ENCODE measurements around the gene RENBP.

Gene RENBP

GRCh38 chrX:153909024-153909979 lies 35.1 kb downstream of the RENBP start (continued):
- no peak for TF ChIP-seq ZNF555 (tag by site-specific recombination; conservative IDR thresholded peaks at IDR 0.05)
- TF ChIP-seq ZNF514 (tag by site-specific recombination; IDR thresholded peaks at IDR 0.05) = no peak

- ChIA-PET POLR2A (interaction anchor here (0.8 to 0.9 kb wide), 2 partner anchors 10 to 20 kb away, joined by 3 to 6 read pairs; no protein-coding TSS in a partner anchor), CTCF (interaction anchor here (9.6 kb wide), 1 partner anchor 15 kb away, joined by 72 read pairs; no protein-coding TSS in a partner anchor)
- Histone ChIP-seq H3K9me3 (ENCODE audit: control insufficient read depth, insufficient read depth, low read depth, low read length) (no peaks in the 10 kb centered on the region), H3K4me1 (ENCODE audit: control insufficient read depth, insufficient read depth, low read length) (no peaks in the 10 kb centered on the region), H3K4me3 (ENCODE audit: low read depth, low read length) (no peak overlapping the region), H3K27ac (ENCODE audit: extremely low read depth, low read depth, low read length) (no peak overlapping the region), H3K36me3 (ENCODE audit: control insufficient read depth in 2 of 2, insufficient read depth in 1 of 2, low read length in 2 of 2) (no peaks in the 10 kb centered on the region)
- TF ChIP-seq ZNF580 (tag by site-specific recombination; IDR thresholded peaks at IDR 0.05) (no peak), GLI2 (tag by site-specific recombination; IDR thresholded peaks at IDR 0.05; ENCODE audit: borderline replicate concordance, low read depth) (no peak), ZBTB21 (tag by site-specific recombination; IDR thresholded peaks at IDR 0.05) (no peak), ZNF350 (tag by site-specific recombination; IDR thresholded peaks at IDR 0.05) (no peak), ZNF155 (tag by site-specific recombination; IDR thresholded peaks at IDR 0.05) (no peak), ZNF433 (tag by site-specific recombination; IDR thresholded peaks at IDR 0.05; ENCODE audit: low read depth) (no peak), ZNF529 (tag by site-specific recombination; IDR thresholded peaks at IDR 0.05; ENCODE audit: insufficient replicate concordance) (no peak), ZBTB20 (tag by site-specific recombination; IDR thresholded peaks at IDR 0.05) (no peak), ZXDB (tag by site-specific recombination; IDR thresholded peaks at IDR 0.05) (no peak), ZSCAN18 (tag by site-specific recombination; IDR thresholded peaks at IDR 0.05) (no peak)
Measured at GRCh38 chrX:153908219-153908860, 36.1 kb downstream of the RENBP start.

DNA sequence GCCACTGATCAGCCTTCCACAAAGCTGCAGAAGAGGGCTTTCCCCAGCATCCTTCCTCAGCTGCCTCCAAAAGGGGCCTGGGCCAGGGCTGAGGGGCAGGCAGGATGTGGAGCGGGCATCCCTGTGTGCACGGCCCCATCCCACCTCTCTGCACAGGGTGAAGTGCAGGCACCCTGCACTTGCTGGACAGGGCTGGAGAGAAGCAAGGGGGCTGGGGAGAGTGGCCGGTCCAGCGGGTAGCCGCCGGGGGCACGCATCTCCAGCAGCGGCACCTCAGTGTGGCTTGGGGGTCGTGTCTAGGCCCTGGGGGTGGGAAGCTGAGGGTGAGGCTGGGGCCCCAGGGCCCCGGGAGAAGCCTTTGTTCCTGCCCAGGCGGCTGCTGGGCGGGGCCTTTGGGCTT lies 37.0 kb downstream of the RENBP start:
- Histone ChIP-seq H3K27ac (ENCODE audit: extremely low read depth, low read depth, low read length) (no peak overlapping the region), H3K9me3 (ENCODE audit: control insufficient read depth, insufficient read depth, low read depth, low read length) (no peaks in the 10 kb centered on the region), H3K4me1 (ENCODE audit: control insufficient read depth, insufficient read depth, low read length) (no peaks in the 10 kb centered on the region), H3K36me3 (ENCODE audit: control insufficient read depth in 2 of 2, insufficient read depth in 1 of 2, low read length in 2 of 2) (no peaks in the 10 kb centered on the region), H3K4me3 (ENCODE audit: low read depth, low read length) (no peak overlapping the region)
- CTCF ChIA-PET = interaction anchor here (9.6 kb wide), 1 partner anchor 16 kb away, joined by 72 read pairs; no protein-coding TSS in a partner anchor
- no peak for TF ChIP-seq KLF9 (tag by site-specific recombination; IDR thresholded peaks at IDR 0.05; ENCODE audit: low read depth)
- peak; percentile 84 for TF ChIP-seq ZBTB20 (tag by site-specific recombination; IDR thresholded peaks at IDR 0.05)
- POLR2A ChIA-PET = interaction anchor here (1.4 to 1.7 kb wide), 2 partner anchors 15 to 21 kb away, joined by 5 to 7 read pairs; no protein-coding TSS in a partner anchor

GRCh38 chrX:153906126-153906917 lies 38.1 kb downstream of the RENBP start:
- Histone ChIP-seq H3K9me3 (ENCODE audit: control insufficient read depth, insufficient read depth, low read depth, low read length) (no peaks in the 10 kb centered on the region), H3K27ac (ENCODE audit: extremely low read depth, low read depth, low read length) (no peak overlapping the region), H3K4me3 (ENCODE audit: low read depth, low read length) (no peak overlapping the region), H3K36me3 (ENCODE audit: control insufficient read depth in 2 of 2, insufficient read depth in 1 of 2, low read length in 2 of 2) (no peaks in the 10 kb centered on the region), H3K4me1 (ENCODE audit: control insufficient read depth, insufficient read depth, low read length) (no peaks in the 10 kb centered on the region)
- ChIA-PET CTCF (interaction anchor here (0.6 to 9.6 kb wide), 2 partner anchors 17 to 40 kb away, joined by 3 to 72 read pairs; no protein-coding TSS in a partner anchor), POLR2A (interaction anchor here (1.4 to 1.7 kb wide), 2 partner anchors 16 to 22 kb away, joined by 5 to 7 read pairs; no protein-coding TSS in a partner anchor)
- TF ChIP-seq ZNF175 (tag by site-specific recombination; IDR thresholded peaks at IDR 0.05) (no peak), MZF1 (tag by site-specific recombination; IDR thresholded peaks at IDR 0.05; ENCODE audit: borderline replicate concordance) (no peak), ZBTB11 (tag by site-specific recombination; conservative IDR thresholded peaks at IDR 0.05; ENCODE audit: low read depth) (no peak), ZBTB48 (tag by site-specific recombination; IDR thresholded peaks at IDR 0.05) (no peak), ZIC2 (tag by site-specific recombination; IDR thresholded peaks at IDR 0.05) (no peak), ZNF473 (tag by site-specific recombination; IDR thresholded peaks at IDR 0.05) (no peak), ZNF768 (tag by site-specific recombination; IDR thresholded peaks at IDR 0.05) (no peak), KLF8 (tag by site-specific recombination; IDR thresholded peaks at IDR 0.05) (no peak), YY2 (tag by site-specific recombination; IDR thresholded peaks at IDR 0.05) (no peak)
